ENCODE results near the gene CALY.

DNA sequence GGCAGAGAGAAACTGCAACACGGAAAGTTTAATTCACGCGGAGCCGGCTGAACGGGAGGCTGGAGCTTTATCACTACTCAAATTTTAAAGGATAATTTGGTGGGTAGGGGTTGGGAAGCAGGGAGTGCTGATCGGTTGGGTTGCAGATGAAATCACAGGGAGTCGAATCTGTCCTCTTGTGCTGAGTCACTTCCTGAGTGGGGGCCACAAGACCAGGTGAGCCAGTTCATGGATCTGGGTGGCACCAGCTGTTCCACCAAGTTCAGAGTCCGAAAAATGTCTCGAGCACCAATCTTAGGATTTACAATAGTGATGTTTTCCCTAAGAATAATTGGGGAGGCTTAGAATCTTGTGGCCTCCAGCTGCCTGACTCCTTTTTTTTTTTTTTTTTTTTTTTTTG lies 6.9 kb upstream of the CALY start:
- TF ChIP-seq CTCF (IDR thresholded peaks at IDR 0.05) (no peak), POLR2AphosphoS5 (IDR thresholded peaks at IDR 0.05) (no peak)
